NCI-H510A (cell line): ENCODE data around the gene PDE4D.
"Not testable (repeated sequence)": the region's sequence is repeated elsewhere in the genome, so short reads cannot be mapped to it uniquely, and the experiment has no call there.

ENCODE experiments used
- DNase-seq: peaks from one replicate; lab custom pipeline; 2025; lab: John Stamatoyannopoulos, UW

The PDE4D gene

DNA sequence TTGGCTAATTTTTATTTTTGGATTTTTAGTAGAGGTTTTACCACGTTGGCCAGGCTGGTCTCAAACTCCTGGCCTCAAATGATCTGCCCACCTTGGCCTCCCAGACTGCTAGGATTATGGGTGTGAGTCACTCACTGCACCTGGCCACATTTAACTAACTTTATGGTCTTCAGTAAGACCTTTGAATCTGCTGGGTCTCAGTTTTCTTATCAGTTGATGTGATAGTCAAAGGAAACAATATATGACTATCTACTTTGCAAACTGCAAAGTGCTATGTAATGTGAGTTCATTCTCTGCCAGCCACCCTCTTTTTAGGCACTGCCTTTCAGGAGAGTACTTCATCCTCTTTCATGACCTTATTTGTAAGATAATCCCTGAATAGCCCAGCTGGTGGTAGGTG, 474.7 kb downstream of the PDE4D start:
- no peak for DNase-seq

DNA sequence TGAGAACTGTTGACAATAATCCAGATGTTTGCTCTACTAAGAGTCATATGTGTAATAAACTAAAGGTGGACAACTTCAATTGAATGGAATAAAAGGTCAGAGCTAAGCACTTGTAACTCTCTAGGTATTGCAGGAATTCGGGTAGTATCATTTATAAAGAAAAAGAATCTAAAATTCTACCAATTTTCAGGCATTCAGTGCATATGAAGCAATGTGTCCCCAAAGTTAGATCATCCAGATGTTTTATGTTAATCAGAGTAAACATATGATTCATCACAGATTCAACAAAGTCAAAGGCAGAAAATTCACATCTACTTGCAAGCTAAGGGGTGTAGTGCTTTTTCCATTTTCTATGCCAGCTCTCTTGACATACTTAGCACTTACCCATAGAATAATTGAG, 477.1 kb downstream of the PDE4D start:
- DNase-seq = no peak

GRCh38 chr5:59416026-59416425, 477.5 kb downstream of the PDE4D start:
- DNase-seq = no peak

DNA sequence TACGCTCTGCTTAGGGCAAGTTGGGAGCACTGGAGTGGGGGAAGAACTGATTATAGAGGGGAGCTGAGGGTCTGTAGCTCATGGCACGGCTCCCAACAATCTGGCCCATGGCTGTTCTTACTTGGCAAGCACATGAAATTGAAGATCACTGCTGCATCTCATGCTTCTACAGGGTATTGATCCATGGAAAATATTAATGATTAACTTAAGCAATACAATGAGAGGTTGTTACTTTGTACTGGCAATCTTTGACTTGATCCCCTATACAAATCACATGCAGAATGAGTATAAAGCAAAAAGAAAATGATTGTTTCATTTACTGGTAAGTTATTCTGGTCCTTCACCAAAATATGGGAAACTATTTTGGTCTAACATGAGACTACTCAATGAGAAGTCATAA, 481.1 kb downstream of the PDE4D start:
- no peak for DNase-seq

DNA sequence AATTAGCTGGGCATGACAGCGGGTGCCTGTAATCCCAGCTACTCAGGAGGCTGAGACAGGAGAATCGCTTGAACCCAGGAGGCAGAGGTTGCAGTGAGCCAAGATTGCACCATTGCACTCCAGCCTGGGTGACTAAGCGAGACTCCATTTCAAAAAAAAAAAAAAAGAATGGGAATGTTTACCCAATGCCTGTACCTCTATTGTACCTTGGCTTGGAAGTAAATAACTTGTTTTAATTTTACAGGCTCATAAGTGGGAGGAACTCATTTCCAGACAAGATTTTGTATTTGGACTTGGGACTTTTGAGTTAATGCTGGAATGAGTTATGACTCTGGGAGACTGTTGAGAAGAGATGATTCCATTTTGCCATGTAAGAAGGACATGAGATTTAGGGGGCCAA, 484.5 kb downstream of the PDE4D start:
- DNase-seq = not testable (repeated sequence)

- DNase-seq = no peak
These were observed 485.6 kb downstream of the PDE4D start for GRCh38 chr5:59407967-59408366.

- no peak for DNase-seq
These were observed 491.9 kb downstream of the PDE4D start for GRCh38 chr5:59401637-59402036.

DNA sequence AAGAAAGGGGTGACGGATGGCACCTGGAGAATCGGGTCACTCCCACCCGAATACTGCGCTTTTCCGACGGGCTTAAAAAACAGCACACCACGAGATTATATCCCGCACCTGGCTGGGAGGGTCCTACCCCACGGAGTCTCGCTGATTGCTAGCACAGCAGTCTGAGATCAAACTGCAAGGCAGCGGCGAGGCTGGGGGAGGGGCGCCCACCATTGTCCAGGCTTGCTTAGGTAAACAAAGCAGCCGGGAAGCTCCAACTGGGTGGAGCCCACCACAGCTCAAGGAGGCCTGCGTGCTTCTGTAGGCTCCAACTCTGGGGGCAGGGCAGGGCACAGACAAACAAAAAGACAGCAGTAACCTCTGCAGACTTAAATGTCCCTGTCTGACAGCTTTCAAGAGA, 498.6 kb downstream of the PDE4D start:
- not testable (repeated sequence) for DNase-seq

DNA sequence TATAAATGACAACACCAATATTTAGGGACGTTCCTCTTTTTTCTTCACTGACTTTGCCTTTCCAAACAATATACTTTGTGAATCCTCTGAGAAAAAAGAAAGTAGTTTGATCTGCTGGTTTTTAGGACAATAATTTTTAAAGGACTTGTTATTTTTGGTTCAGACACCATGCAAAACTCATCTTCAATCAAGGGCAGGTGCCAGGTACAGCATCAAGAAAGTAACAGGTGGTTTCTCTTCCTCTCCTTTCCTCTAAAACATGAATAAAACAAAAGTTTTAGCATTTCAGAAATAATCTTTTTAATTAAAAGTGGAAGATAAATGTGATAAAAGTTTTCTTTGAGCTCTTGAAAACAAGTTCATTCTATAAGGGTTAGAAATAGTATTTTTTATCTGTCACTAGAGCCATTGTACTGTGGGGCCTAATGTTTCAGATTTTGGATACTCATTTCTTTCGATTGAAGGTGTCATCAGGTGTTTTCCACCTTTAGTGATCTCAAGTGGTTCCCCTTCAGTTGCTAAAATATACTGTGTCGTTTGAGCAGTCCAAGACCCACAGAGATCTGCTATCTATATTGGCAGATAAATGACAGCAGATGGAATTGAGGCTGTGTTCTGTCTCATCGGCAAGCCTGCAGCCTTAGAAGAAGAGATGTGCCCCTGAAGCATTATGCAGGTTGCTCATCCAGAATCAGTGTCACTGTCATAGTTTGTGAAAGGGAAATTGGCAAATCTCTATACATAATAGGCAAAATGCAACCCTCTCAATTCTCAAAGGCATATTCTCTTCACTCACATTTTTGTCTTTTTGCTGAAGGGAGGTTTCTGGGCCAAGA, 499.7 kb downstream of the PDE4D start:
- DNase-seq = no peak

DNA sequence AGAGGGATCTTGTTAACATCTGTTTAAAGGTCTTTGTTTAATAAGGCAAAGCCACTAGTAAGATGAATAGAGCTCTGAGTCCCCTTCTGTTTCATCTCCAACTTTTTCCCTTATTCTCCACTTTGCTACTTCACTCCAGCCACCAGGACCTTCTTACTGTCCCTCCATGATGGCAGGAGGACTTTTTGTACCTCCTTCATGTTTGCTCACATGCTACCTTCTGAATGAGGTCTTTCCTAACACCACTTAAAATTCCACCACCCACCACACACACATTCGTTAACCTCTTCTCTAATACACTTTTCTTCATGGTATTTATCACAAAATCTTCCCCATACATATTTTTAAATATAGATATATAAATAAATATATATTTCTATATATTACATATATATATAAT, 501.9 kb downstream of the PDE4D start:
- DNase-seq = no peak

DNA sequence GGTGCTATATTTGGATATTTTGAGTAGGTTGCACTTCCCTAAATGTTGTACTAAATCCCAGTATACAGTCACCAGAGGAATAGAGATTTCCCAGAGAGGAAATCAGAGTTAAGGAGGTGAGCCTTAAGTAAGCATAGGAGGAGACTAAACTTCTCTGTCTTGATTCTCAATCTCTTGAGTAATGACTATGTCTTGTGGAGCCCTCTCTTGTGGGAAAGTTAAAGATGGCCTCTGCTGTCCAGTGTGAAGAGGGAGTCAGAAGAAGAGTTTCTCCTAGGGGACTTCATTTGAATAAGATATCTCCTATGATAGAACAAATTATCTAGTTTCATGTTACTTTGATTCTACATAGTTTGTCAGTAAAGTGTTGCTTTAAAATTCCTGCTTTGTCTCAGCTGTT, 502.5 kb downstream of the PDE4D start:
- DNase-seq = no peak

DNA sequence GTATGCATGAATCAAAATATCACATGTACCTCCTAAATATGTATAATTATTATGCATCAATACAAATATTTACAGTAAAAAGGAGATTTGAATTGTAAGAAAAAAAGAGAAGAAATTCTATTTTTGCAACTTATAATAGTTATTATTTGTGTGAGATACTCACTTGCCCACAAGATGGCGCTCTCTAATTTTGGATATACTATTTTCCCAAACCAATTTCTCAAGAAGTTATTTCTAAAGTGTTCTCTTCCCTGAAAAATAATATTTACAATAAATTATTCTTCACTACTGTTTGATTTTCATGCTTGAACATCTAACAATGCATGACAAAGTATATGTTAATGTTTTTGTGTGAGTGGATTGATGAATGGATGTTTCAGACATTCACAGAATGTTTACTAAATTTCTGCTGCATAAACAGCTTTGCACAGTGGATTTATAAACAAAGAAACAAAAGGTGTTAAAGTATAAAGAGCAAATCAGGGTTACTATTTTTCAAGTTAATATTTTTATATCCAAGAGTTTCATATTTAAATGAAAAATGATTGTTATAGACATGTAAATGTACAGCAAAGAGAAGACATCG, 503.4 kb downstream of the PDE4D start:
- DNase-seq = no peak

- no peak for DNase-seq
These were observed 506.4 kb downstream of the PDE4D start for GRCh38 chr5:59387127-59387526.

DNA sequence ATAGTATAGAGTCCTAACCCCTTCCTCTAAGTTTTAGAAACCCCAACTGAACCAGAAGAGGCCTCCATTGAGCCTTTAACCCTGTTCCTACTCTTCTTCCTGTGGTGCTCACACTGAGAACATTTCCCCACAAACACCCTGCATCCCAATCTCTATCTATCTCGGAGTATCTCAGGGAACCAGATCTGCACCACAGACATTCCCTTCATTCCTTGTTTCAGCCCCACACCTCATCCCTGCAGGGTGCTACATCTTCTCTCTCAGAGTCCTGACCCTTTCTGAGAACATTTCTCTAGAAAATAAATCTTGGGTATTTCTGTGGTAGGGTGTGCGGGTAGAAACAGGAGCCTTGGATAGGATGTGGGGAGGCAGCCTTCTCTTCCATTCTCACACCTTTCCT, 507.8 kb downstream of the PDE4D start:
- no peak for DNase-seq

- DNase-seq = no peak
These were observed 513.1 kb downstream of the PDE4D start for GRCh38 chr5:59380350-59380951.

DNA sequence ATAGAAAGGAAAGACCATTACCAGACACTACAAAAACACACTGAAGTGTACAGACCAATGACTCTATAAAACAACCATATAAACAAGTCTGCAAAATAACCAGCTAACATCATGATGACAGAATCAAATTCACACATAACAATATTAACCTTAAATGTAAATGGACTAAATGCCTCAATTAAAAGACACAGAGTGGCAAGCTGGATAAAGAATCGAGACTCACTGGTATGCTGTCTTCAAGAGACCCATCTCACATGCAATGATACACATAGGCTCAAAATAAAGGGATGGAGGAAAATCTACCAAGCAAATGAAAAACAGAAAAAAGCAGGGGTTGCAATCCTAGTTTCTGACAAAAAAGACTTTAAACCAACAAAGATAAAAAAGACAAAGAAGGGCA, 519.5 kb downstream of the PDE4D start:
- DNase-seq = not testable (repeated sequence)

DNA sequence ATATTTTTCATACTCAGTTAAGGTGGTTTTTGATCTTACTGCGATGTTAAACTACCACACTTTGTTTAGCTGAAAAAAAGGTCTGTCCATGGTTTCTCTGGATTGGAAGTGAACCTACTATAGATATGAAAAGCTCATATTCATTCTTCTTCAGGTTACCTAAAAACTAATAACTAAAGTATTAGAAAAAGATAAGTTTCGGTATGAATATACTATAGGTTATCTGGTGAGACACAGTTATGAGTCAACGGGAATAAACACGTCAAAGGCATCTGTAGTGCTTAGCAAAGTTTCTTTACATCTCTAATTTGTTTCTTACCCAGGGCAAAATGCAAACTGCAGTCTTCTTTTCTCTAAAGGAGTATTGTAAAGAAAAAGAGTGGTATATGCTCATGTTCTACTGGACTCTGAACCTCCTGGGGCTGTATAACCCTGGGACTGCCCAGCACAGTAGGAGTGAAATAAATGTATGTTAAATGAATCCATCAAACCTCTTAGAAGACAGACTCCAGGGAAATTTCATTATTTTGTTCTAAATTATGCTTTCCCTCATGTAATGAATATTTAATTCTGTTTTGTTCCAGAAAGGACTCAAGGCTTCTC, 521.9 kb downstream of the PDE4D start:
- DNase-seq = no peak

DNA sequence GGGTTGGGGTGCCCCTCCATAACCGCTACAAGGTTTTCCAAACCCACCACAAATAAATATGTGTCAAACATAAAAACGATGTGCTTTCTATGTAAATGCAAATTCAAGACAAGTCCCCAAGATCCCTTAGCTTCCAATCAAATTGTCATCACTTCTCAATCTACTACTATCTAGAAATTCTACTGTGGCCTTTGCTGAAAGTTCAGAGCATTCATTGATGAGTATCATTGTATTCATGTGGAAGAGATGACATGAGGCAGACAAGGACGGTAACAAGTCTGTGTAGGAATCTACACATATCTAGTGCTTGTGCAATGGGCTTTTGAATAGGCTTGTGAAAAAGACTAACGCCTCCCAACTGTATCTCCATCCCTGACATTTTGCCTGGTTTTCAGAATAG, 524.6 kb downstream of the PDE4D start:
- no peak for DNase-seq

- DNase-seq = no peak
These were observed 525.6 kb downstream of the PDE4D start for GRCh38 chr5:59367791-59368394.

DNA sequence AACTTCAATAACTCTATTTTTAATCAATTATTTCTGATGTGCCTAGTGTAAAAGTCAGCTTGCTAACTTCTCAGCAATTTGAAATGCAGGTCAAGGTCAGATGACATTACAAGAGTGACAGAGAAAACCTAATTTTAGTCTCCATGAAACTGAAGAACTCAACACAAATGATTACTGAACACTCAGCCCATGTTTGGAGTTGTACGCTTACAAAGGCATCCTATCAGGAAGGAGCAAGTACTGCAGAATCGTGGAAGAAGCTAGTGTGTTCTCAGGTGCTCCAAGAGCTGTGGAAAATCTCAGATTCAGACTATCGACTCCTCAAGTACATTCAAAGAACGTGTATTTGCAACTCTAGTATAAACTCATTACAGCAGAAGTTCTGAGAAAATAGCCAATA, 526.7 kb downstream of the PDE4D start:
- no peak for DNase-seq

GRCh38 chr5:59362438-59362837, 531.1 kb downstream of the PDE4D start:
- DNase-seq = no peak

DNA sequence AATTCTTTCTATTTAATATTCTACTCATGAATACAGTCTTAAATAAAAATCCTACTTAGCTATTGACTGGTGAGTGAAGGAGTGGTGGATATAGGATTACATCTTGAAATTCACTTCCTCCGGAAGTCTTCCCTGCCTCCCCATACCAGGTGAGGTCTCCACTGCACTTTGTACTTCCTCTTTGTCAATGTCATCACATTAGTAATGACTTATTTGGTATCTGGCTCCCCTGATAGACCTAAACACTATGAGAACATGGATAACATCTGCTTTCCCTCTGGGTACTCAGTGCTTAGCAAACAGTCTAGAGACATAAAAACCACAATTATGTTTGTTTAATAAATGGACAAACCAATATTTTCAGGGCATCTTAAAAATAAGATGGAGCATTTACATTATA, 532.1 kb downstream of the PDE4D start:
- DNase-seq = no peak

DNA sequence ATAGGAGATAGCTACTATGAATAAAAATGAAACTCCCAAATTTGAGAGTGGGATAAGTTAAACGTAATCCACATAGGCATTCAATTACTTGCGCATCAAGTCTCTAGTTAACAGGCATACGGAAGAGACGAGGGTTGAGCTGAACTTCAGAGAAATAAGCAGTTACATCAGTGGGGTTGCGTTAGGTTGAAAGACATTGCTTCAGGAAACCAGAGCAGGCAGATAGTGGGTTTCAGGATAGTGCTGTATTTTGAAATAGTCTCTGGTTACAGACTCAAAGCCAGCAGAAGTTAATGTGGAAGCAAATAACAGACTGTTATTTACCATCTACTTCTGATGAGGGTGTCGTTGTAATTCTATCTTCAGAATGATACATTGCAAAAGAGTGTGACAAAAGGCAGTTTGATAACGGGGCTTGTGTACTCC, 533.4 kb downstream of the PDE4D start:
- no peak for DNase-seq
